Liver (tissue), 9 donors: ENCODE data around the gene CD63. TPM values are rescaled to one million over a fixed set of nuclear protein-coding genes. Genes with fewer than 3 reads are reported as not detected.
A peak's percentile ranks its signal among the peaks of the same experiment; 100 is the strongest.

Experiments
- DNase-seq: peaks from one replicate; pipeline ENCODE4 v3.0.0-alpha.2; 2017; ENCODE audit warnings: low spot score
- H3K27ac ChIP-seq, 2 donors: one replicate each; pipeline ENCODE4 v1.7.0; 2013; ENCODE audit warnings: inconsistent platforms in 2 of 2, low read length in 2 of 2, control low read depth in 1 of 2, low read depth in 1 of 2, mild to moderate bottlenecking in 1 of 2
- H3K27me3 ChIP-seq, 4 donors: one replicate each; pipeline versions ENCODE4 v1.6.1 to v1.7.0; 2013; ENCODE audit warnings: low read length in 3 of 4, inconsistent platforms in 1 of 4, mild to moderate bottlenecking in 1 of 4, moderate library complexity in 1 of 4; ENCODE audit not compliant: control insufficient read depth in 4 of 4, insufficient read depth in 4 of 4
- H3K36me3 ChIP-seq, 4 donors: one replicate each; pipeline versions ENCODE4 v1.6.1 to v1.7.0; 2013; ENCODE audit warnings: low read length in 3 of 4, mild to moderate bottlenecking in 3 of 4, low read depth in 1 of 4, moderate library complexity in 1 of 4; ENCODE audit not compliant: control insufficient read depth in 4 of 4, insufficient read depth in 3 of 4
- H3K4me1 ChIP-seq, 4 donors: one replicate each; pipeline versions ENCODE4 v1.6.1 to v1.7.0; 2013; ENCODE audit warnings: low read length in 3 of 4, mild to moderate bottlenecking in 3 of 4, moderate library complexity in 1 of 4; ENCODE audit not compliant: control insufficient read depth in 4 of 4, insufficient read depth in 4 of 4
- H3K4me3 ChIP-seq, 3 donors: one replicate each; pipeline versions ENCODE4 v1.6.1 to v1.7.0; 2013; ENCODE audit warnings: low read length in 3 of 3, control low read depth in 1 of 3, low read depth in 1 of 3, mild to moderate bottlenecking in 1 of 3
- H3K9ac ChIP-seq, 2 donors: one replicate each; pipeline ENCODE4 v1.7.0; 2013; ENCODE audit warnings: low read length in 2 of 2, mild to moderate bottlenecking in 2 of 2, moderate library complexity in 2 of 2, control low read depth in 1 of 2, low read depth in 1 of 2
- H3K9me3 ChIP-seq, 4 donors: one replicate each; pipeline versions ENCODE4 v1.6.1 to v1.7.0; 2013; ENCODE audit warnings: low read length in 3 of 4; ENCODE audit not compliant: control insufficient read depth in 4 of 4
- EGR1 ChIP-seq, 2 donors: IDR thresholded peaks; 2 replicates each; pipeline ENCODE4 v1.6.1; 2016 to 2018; ENCODE audit warnings: antibody characterized with exemption in 2 of 2, low read depth in 2 of 2
- FOXA1 ChIP-seq: IDR thresholded peaks from 2 replicates; pipeline ENCODE4 v1.6.1; 2016; ENCODE audit warnings: antibody characterized with exemption
- FOXA2 ChIP-seq: IDR thresholded peaks from 2 replicates; pipeline ENCODE4 v1.6.1; 2016; ENCODE audit warnings: antibody characterized with exemption
- GABPA ChIP-seq, 2 donors: IDR thresholded peaks in 1 of 2; conservative IDR thresholded peaks in 1 of 2; 2 replicates each; pipeline ENCODE4 v1.6.1; 2016; ENCODE audit warnings: antibody characterized with exemption in 2 of 2, mild to moderate bottlenecking in 1 of 2, moderate library complexity in 1 of 2
- HNF4G ChIP-seq: IDR thresholded peaks from 2 replicates; pipeline ENCODE4 v1.6.1; 2016; ENCODE audit warnings: antibody characterized with exemption
- JUND ChIP-seq, 2 donors: IDR thresholded peaks; 2 replicates each; pipeline ENCODE4 v1.6.1; 2016; ENCODE audit warnings: antibody characterized with exemption in 2 of 2
- NR2F2 ChIP-seq: IDR thresholded peaks from 2 replicates; pipeline ENCODE4 v1.6.1; 2016; ENCODE audit warnings: antibody characterized with exemption
- SP1 ChIP-seq: IDR thresholded peaks from 2 replicates; pipeline ENCODE4 v1.6.1; 2018; ENCODE audit warnings: antibody characterized with exemption, mild to moderate bottlenecking
- TAF1 ChIP-seq: conservative IDR thresholded peaks from 2 replicates; pipeline ENCODE4 v1.6.1; 2016; ENCODE audit warnings: antibody characterized with exemption, mild to moderate bottlenecking
- YY1 ChIP-seq: IDR thresholded peaks from 2 replicates; pipeline ENCODE4 v1.6.1; 2016; ENCODE audit warnings: antibody characterized with exemption, mild to moderate bottlenecking
- WGBS: extraction: QIAGEN DNeasy Blood & Tissue Kit; methylation state at CpG from one replicate; pipeline ENCODE4 v1.1.7; 2013; 5-methylcytosine and 5-hydroxymethylcytosine counted together
- polyA plus RNA-seq, 2 donors: library from polyadenylated mRNA; stranded (reverse) in 1 of 2; unstranded in 1 of 2; fragments of 200-250 nt in 1 of 2; fragments of >200 nt in 1 of 2; fragmentation: Nextera tagmentation in 1 of 2; extraction: Ambion mirVana in 1 of 2; gene quantifications; one replicate each; pipeline versions ENCODE4 v1.2.1 to v1.2.3, GENCODE V29; 2013 to 2015
- total RNA-seq, 2 donors: library from RNA; depleted of rRNA; stranded (reverse); fragments of >200 nt; gene quantifications; one replicate each; pipeline ENCODE4 v1.2.3, GENCODE V29; 2014
- TF ChIP-seq, protein P1 (sequence below): IDR thresholded peaks from 2 replicates; pipeline ENCODE4 v1.6.1; 2016; ENCODE audit warnings: antibody characterized with exemption
- TF ChIP-seq, protein P2 (sequence below): IDR thresholded peaks from 2 replicates; pipeline ENCODE4 v1.6.1; 2016; ENCODE audit warnings: antibody characterized with exemption
- TF ChIP-seq, protein P3 (sequence below): IDR thresholded peaks from 2 replicates; pipeline ENCODE4 v1.6.1; 2016; ENCODE audit warnings: antibody characterized with exemption
- TF ChIP-seq, protein P4 (sequence below): fragments of 150-350 bp; IDR thresholded peaks from 2 replicates; pipeline ENCODE4 v1.5.1; 2017; ENCODE audit warnings: improper control_type of control experiment, low read depth, low read length; ENCODE audit not compliant: missing input control
- TF ChIP-seq, protein P5 (sequence below): IDR thresholded peaks from 2 replicates; pipeline ENCODE4 v1.6.1; 2016; ENCODE audit warnings: antibody characterized with exemption, mild to moderate bottlenecking
- donor health status: healthy.
- donor health status: healthy.
- donor health status: healthy.
- donor health status: healthy.
- donor health status: healthy.

CD63 gene
- total and polyA plus RNA-seq, 4 donors, result 185 to 373 (median 338) TPM

DNA sequence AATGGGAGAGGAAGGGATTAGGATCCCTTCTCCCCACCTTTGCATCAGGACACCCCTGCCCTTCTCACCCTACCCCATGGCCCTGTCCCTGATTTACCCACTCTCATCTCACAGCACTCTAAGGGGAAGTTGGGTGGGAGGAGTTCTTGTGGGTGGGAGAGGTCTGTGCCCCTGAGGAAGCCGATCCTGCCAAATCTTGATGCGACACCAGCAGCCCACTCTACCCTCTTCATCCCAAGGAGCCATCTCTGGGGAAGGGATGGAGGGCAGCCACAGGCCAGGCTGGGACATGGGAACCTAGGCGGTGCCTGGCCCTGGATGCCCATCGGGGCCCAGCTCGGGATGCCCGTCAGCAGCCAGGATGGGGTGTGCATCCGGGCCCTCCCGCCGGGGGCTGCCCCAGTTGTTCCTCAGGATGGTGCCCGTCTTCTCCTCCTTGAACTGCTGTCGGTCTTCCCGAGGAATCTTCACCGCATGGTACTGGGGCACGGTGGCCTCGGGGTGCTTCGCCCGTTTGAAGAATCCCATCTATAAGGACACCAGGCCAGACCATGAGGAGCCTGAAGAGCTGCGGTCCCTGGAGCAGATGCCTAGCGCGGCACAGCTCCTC, 43.9 kb downstream of the CD63 start:
- H3K36me3 ChIP-seq, result peaks cover 0 to 9% (median 0%) of the 10 kb centered on the region in 4 donors
- TF ChIP-seq, protein P1, sequence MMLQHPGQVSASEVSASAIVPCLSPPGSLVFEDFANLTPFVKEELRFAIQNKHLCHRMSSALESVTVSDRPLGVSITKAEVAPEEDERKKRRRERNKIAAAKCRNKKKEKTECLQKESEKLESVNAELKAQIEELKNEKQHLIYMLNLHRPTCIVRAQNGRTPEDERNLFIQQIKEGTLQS, result no peak
- TF ChIP-seq, protein P2, sequence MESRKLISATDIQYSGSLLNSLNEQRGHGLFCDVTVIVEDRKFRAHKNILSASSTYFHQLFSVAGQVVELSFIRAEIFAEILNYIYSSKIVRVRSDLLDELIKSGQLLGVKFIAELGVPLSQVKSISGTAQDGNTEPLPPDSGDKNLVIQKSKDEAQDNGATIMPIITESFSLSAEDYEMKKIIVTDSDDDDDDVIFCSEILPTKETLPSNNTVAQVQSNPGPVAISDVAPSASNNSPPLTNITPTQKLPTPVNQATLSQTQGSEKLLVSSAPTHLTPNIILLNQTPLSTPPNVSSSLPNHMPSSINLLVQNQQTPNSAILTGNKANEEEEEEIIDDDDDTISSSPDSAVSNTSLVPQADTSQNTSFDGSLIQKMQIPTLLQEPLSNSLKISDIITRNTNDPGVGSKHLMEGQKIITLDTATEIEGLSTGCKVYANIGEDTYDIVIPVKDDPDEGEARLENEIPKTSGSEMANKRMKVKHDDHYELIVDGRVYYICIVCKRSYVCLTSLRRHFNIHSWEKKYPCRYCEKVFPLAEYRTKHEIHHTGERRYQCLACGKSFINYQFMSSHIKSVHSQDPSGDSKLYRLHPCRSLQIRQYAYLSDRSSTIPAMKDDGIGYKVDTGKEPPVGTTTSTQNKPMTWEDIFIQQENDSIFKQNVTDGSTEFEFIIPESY, result no peak
- TF ChIP-seq, protein P3, sequence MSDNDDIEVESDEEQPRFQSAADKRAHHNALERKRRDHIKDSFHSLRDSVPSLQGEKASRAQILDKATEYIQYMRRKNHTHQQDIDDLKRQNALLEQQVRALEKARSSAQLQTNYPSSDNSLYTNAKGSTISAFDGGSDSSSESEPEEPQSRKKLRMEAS, result no peak
- TF ChIP-seq YY1 (no peak), FOXA1 (no peak), GABPA (IDR thresholded peaks at IDR 0.05 in 1 of 2, conservative IDR thresholded peaks at IDR 0.05 in 1 of 2) (no peak), FOXA2 (no peak), HNF4G (no peak), JUND (IDR thresholded peaks at IDR 0.05) (no peak), NR2F2 (no peak), TAF1 (no peak)
- TF ChIP-seq, protein P4, sequence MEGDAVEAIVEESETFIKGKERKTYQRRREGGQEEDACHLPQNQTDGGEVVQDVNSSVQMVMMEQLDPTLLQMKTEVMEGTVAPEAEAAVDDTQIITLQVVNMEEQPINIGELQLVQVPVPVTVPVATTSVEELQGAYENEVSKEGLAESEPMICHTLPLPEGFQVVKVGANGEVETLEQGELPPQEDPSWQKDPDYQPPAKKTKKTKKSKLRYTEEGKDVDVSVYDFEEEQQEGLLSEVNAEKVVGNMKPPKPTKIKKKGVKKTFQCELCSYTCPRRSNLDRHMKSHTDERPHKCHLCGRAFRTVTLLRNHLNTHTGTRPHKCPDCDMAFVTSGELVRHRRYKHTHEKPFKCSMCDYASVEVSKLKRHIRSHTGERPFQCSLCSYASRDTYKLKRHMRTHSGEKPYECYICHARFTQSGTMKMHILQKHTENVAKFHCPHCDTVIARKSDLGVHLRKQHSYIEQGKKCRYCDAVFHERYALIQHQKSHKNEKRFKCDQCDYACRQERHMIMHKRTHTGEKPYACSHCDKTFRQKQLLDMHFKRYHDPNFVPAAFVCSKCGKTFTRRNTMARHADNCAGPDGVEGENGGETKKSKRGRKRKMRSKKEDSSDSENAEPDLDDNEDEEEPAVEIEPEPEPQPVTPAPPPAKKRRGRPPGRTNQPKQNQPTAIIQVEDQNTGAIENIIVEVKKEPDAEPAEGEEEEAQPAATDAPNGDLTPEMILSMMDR, result no peak
- H3K27me3 ChIP-seq, result no peaks in the 10 kb centered on the region
- WGBS, result 96% methylated on average over 20 of the region's 20 CpGs
- H3K27ac ChIP-seq, result no peak overlapping the region
- peaks cover 6 to 19% (median 9%) of the 10 kb centered on the region in 4 donors for H3K4me1 ChIP-seq
- no peak overlapping the region for H3K4me3 ChIP-seq
- no peaks in the 10 kb centered on the region for H3K9me3 ChIP-seq
- no peak overlapping the region for H3K9ac ChIP-seq
- no peak for DNase-seq

DNA sequence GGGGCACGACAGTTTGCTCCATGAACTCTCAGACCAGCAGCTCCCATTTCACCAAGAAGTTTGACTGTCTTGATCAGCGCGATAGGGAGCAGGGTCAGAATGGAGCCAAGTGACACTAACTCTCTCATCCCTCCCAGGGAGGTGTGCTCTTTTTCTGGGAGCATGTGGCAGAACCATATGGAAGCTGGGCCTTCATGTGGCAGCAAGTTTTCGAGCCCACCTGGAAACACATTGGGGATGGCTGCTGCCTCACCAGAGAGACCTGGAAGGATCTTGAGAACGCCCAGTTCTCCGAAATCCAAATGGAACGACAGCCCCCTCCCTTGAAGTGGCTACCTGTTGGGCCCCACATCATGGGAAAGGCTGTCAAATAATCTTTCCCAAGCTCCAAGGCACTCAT, 45.1 kb downstream of the CD63 start:
- DNase-seq, result no peak
- no peaks in the 10 kb centered on the region for H3K9me3 ChIP-seq
- no peaks in the 10 kb centered on the region for H3K27me3 ChIP-seq
- peaks cover 0 to 9% (median 0%) of the 10 kb centered on the region in 4 donors for H3K36me3 ChIP-seq
- H3K4me3 ChIP-seq, result peak overlapping the region in 1 of 3 donors; percentile 31
- TF ChIP-seq HNF4G (no peak), YY1 (no peak), TAF1 (no peak), FOXA2 (no peak), JUND (IDR thresholded peaks at IDR 0.05) (no peak), SP1 (no peak), EGR1 (IDR thresholded peaks at IDR 0.05; ENCODE audit: low read depth in 2 of 2) (no peak)
- TF ChIP-seq, protein P5, sequence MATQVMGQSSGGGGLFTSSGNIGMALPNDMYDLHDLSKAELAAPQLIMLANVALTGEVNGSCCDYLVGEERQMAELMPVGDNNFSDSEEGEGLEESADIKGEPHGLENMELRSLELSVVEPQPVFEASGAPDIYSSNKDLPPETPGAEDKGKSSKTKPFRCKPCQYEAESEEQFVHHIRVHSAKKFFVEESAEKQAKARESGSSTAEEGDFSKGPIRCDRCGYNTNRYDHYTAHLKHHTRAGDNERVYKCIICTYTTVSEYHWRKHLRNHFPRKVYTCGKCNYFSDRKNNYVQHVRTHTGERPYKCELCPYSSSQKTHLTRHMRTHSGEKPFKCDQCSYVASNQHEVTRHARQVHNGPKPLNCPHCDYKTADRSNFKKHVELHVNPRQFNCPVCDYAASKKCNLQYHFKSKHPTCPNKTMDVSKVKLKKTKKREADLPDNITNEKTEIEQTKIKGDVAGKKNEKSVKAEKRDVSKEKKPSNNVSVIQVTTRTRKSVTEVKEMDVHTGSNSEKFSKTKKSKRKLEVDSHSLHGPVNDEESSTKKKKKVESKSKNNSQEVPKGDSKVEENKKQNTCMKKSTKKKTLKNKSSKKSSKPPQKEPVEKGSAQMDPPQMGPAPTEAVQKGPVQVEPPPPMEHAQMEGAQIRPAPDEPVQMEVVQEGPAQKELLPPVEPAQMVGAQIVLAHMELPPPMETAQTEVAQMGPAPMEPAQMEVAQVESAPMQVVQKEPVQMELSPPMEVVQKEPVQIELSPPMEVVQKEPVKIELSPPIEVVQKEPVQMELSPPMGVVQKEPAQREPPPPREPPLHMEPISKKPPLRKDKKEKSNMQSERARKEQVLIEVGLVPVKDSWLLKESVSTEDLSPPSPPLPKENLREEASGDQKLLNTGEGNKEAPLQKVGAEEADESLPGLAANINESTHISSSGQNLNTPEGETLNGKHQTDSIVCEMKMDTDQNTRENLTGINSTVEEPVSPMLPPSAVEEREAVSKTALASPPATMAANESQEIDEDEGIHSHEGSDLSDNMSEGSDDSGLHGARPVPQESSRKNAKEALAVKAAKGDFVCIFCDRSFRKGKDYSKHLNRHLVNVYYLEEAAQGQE, result no peak
- TF ChIP-seq, protein P3, result no peak
- H3K9ac ChIP-seq, result no peak overlapping the region
- 92% methylated on average over 7 of the region's 7 CpGs for whole genome bisulfite sequencing
- H3K27ac ChIP-seq, result no peak overlapping the region
- peaks cover 6 to 19% (median 9%) of the 10 kb centered on the region in 4 donors for H3K4me1 ChIP-seq
